ENCODE measurements around the gene NDUFA13.
"Not testable (repeated sequence)": the region's sequence is repeated elsewhere in the genome, so short reads cannot be mapped to it uniquely, and the experiment has no call there.

NDUFA13 gene

DNA sequence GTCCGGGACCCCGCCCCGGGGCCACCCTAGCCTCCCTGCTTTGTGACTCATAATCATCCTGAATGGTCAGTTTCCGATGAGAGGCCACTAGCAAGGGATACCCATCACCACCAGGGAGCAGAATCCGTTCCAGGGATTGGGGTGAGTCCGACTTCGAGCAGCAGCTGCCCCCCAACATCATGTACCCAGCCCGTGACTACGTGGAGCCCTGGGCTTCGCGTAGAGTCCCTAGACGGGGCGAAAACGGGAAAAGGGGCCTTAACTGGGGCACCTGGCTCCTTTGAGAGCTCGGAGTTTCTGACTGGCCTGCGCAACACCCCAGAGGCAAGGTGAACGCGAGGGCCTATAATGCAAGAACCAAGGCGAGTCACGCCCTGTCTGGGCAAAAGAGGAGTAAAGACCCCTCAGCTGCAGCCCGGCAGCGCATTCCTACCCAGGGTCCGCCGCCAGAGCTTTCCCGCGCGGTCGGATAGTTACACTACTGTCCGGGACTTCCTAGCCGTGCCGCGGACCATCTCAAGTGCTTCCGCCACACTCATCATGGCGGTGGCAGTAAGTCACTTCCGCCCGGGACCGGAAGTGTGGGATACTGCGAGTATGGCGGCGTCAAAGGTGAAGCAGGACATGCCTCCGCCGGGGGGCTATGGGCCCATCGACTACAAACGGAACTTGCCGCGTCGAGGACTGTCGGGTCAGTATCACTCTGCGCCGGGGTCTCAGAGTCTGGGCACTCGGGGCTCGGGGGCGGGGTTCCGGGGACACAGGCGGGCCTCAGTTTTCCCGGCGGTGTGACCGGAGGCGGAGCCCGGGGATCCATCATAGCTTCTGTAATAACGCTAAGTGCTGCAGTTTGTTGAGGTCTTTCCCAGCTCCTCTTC lies at the start of gene NDUFA13:
NDUFA13 (plus strand) TSS at position 584 of the 878 bp plus-strand sequence; CDS start at position 598, 14 bp downstream.
- peak; percentile 89 for DNase-seq (ENCODE audit: low spot score)

GRCh38 chr19:19468424-19469050 lies 47.5 kb upstream of the NDUFA13 start:
- DNase-seq (ENCODE audit: low spot score): no peak

- DNase-seq (ENCODE audit: low spot score): no peak
Measured at GRCh38 chr19:19470579-19470978, 45.4 kb upstream of the NDUFA13 start.

DNA sequence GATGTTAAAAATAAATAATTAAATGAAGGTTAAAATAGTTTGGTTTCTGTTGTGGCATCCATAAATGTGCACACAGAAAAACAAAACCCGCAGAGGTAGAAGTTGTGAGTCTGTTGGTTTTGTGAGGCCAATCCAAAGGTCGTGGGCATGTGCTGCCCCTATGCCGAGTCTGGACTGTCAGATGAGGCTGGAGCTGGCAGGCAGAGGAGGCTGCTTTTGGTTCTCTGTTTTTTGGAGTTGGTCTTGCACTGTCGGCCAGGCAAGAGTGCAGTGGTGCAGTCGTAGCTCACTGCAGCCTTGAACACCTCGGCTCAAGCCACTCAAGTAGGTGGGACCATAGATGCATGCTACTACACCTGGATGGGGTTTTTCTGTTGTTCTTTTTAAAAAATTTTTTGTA lies 44.3 kb upstream of the NDUFA13 start:
- DNase-seq (ENCODE audit: low spot score): no peak

- DNase-seq (ENCODE audit: low spot score): not testable (repeated sequence)
Measured at GRCh38 chr19:19472106-19472505, 43.9 kb upstream of the NDUFA13 start.

DNA sequence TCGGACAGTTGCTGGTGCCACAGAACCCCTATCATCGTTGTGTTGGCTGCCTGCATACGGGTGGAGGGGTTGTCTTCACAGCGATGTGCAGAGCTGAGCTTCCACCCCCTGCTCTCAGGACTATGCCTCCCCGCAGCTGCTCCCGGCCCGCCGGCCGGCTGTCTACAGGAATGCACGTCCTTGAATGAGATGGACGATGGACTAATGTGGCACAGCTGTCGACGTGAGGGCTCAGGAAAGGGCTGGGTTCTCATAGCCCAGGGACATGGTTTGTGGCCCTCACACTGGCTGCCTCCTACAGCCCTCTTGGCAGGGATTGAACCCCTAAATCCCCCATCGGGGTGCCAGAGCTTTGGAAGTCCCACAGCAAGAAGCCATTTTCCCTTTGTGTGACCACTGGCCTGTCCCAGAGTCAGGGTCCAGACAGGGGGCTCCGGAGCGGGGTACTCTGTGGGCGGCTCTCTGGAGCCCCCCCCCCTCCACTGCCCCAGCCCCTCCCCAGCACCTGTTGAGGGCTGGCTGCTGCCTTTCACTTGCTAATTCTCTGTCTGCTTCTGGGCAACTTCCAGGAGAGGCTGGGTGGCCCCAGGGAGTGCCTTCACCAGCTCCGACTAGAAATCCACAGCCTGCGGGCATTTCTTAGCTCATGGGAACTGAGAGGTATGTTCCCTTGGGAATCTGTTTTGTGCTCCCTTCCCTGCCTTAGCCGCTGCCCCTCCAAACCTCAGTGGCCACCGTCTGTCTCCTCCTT lies 40.8 kb upstream of the NDUFA13 start:
- no peak for DNase-seq (ENCODE audit: low spot score)

- no peak for DNase-seq (ENCODE audit: low spot score)
Measured at GRCh38 chr19:19475849-19476828, 39.9 kb upstream of the NDUFA13 start.

DNA sequence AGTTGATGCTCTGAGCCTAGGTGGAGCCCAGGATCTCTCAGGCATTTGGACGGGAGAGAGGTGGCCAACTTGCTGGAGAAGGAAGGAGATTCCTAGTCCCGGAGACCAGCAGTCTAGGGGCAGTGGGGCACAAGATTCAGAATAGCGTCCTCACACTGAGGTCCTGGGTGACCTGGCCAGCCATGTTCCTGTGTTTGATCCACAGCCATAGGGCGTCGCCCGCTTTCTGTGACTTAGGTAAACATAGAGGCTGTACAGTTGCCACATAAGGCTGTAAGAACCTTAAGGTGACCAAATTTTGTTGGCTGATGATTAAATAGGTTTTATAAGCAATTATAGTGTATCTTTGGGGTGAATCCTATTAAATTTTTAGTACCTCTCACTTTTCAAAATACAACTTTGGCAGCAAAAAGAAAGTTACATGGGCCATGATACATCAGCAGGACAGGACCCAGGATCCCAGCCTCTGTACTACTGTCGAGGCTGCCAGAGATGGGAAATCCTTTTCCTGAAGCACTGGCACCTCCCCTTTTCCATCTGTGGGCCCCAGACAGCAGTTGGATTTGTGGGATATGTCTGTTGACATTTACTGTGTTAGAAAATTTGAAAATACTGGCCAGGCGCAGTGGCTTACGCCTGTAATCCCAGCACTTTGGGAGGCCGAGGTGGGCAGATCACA lies 38.2 kb upstream of the NDUFA13 start:
- no peak for DNase-seq (ENCODE audit: low spot score)

DNA sequence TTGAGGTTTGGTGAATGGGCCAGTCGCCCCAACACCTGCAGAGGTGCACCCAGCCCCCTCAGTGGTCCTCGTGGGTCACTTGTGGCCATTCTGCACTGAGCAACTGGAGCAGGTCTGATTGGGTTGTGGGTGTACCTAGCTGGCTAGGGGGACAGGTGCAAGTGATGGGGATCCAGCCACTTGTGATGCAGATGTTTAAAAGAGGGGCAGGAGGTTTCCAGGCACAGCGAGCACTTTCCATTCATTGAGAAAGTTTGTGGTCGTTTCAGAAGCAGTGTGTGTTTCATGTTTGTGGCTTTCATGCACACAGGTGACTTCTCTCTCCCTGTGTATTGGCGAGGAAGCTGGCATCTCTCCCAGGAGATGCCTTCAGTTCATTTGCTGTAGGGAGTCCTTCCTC lies 35.3 kb upstream of the NDUFA13 start:
- no peak for DNase-seq (ENCODE audit: low spot score)

DNA sequence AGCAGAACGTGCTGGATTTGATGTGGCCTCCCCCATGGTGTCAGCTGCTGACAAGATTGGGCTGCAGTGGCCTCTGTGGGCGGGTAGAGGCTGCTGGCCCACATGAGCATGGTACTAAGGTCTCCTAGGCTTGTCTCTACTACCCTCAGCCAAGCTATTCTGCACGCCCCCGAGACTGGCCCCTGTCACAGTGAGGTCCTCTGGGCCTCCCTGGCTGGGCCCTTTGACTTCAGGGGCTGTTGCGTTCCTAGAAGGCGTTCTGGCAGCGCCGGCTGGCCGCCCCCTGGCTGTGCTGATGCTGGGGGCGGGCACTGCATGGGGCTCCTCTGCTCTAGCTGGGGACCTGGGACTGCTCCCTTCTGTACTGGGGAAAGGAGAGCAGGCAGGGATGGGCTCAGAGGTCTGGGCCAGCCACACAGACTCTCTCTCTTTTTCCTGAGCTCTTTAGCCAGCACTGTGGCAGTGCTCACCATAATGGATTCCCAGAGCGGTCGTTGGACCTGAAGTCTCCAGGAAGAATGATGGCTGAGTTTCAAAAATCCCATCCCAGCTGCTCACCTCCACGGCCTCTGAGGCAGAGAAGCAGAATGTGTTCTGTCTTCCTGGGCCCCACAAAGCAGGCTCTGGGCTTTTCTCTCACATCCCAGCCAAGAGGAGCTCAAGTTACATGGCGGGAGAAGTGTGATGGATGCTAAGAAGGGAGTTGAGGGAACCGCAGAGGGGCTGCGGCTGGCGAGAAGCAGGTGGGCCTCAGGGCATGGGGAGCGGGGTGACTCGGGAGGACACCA lies 33.0 kb upstream of the NDUFA13 start:
- no peak for DNase-seq (ENCODE audit: low spot score)

- no peak for DNase-seq (ENCODE audit: low spot score)
Measured at GRCh38 chr19:19485161-19485997, 30.6 kb upstream of the NDUFA13 start.

DNA sequence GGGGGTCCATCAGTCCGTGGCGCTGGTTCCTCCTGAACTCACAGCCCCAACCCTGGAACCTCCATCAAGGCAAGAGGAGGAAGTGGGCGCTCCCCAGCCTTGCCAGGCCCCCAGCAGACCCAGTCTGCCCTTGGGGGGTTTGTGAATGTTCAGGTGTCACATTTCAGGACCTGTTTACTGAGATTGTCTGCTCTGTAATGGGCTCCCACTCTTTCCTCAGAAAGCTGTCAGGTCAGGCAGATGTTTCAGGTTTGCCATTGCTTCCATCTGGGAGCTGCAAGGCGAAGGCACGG lies 30.1 kb upstream of the NDUFA13 start:
- DNase-seq (ENCODE audit: low spot score): no peak

GRCh38 chr19:19486343-19487076 lies 29.5 kb upstream of the NDUFA13 start:
- DNase-seq (ENCODE audit: low spot score): no peak

DNA sequence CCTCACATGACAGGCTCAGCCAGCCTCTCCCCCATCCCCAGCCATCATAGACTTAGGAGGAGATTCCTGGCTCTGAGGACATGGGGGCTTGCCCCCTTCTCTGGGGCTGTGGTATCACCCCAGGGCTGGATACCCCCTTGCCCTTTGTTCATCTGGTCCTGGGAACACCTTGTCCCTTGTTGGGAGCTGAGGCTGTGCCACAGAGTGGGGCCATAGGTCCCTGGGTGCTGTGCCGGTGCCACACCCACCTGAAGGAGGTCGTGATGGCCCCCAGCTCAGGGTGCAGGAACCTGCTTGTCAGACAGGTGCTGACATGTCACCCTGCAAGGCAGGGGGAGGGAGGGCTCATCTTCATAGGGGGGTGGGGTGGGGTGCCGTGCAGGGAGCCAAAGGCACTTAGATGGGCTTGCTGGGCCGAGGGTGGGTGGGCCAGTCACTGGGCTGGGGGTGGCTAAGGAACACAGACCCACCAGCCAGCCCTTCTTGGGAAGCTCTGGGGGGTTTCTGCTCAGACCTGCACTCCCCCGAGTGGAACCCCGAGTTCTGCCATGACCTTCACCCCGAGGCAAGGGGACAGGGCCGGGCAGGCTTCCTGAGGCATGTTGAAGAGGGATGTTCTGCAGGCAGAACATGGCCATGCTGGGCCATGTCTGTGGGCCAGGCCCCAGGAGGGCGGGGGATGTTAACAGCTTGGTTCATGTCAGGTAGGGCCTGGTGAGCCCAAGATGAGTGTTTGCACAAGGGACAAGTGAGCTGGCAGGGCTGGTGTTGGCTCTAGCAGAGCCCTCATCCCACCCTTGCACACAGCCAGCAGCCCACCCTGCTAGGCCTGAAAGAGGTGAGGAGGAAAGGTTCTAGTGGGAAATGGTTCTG lies 28.7 kb upstream of the NDUFA13 start:
- DNase-seq (ENCODE audit: low spot score): no peak

- DNase-seq (ENCODE audit: low spot score): no peak
Measured at GRCh38 chr19:19487950-19488874, 27.8 kb upstream of the NDUFA13 start.

DNA sequence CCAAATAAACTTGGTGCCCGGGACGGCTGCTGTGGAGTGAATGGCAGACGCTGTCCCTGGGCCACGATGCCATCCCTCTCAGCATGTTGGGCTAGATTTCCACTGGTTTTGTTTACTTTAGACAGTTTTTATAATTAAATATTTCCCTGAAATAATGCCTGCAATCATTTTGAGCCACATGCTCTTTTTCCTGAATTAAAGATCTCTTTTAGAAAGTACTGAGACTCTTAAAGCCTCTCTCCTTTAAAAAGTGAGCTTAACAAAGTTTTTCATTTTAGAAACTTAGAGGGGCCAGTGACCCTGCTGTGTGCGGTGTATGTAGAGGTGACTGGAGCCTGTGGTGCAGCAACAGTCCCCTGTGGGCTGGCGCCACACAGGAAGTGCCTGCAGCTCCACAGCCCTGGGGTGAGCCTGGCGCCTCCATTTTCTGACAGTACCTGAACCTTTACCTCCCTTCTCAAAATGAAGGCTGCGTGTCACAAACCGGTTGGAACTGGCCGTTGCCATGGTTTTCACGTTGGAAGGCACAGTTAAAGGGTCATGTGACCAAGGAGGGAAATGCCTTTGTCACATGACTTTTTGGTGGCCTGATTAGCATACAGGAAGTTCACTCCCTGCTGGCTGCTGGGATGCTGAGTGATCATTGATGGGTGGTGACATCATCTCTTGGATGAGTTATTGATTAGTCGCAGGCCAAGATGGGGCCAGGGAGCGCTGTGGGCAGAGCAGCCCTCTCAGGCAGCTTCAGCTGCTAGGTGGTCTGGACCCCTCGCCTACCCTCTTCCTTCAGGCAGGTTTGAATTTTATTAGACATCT lies 26.9 kb upstream of the NDUFA13 start:
- DNase-seq (ENCODE audit: low spot score): peak; percentile 95
